Left lobe of liver (tissue), 2 donors: ENCODE data around the gene TRMT10B. TPM values are rescaled to one million over a fixed set of nuclear protein-coding genes. Genes with fewer than 3 reads are reported as not detected.

Experiments
- ATAC-seq: fragments of 200-7000 bp; cut with Tn5 transposase; one replicate; pipeline ENCODE4 v1.9.1; 2020; ENCODE audit warnings: mild to moderate bottlenecking, moderate library complexity
- DNase-seq: peaks from one replicate; pipeline ENCODE4 v3.0.0-alpha.2; 2020; ENCODE audit warnings: low spot score
- total RNA-seq: library from RNA; stranded (reverse); gene quantifications from one replicate; pipeline ENCODE4 v1.2.1, GENCODE V29; 2021
- donor health status: DM: no; HTN: no; CAD: no; lungs with moderate emphysema.
- donor health status: DM: no; HTN: yes; CAD: no.

The TRMT10B gene
- total RNA-seq, result 3.6 TPM

GRCh38 chr9:37753489-37754190 lies at the start of gene TRMT10B:
Gene TRMT10B (plus strand): TSS chr9:37753805. CDS start chr9:37761932, 8,127 bp downstream.
- ATAC-seq (peak; percentile 98), DNase-seq (peak; percentile 72)

GRCh38 chr9:37705787-37706186 lies 47.8 kb upstream of the TRMT10B start:
- ATAC-seq, result no peak

DNA sequence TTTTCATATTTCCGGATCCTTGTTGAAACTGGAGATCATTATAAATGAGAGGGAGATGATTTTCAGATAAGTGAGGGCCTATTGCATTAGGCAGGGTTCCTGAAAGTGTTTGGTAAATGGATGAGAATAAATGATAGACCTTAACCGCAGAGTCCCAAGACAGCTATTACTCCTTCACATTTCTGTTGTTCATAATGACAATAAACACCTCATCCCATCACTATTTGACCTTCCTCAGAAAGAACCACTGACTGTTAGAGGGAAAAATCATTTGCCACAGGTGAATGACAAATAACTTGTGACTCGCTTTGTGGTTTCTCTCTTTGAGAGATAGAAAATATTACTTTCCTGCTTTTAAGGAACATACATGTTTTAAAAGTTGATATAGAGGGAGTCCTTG lies 47.3 kb upstream of the TRMT10B start:
- ATAC-seq (no peak), DNase-seq (no peak)

More at GRCh38 chr9:37705787-37706186, 47.8 kb upstream of the TRMT10B start:
- DNase-seq, result no peak

GRCh38 chr9:37707748-37708147 lies 45.9 kb upstream of the TRMT10B start:
- ATAC-seq, result peak; percentile 93

GRCh38 chr9:37710046-37710445 lies 43.6 kb upstream of the TRMT10B start:
- ATAC-seq (no peak), DNase-seq (no peak)

More at GRCh38 chr9:37707748-37708147, 45.9 kb upstream of the TRMT10B start:
- peak; percentile 55 for DNase-seq

DNA sequence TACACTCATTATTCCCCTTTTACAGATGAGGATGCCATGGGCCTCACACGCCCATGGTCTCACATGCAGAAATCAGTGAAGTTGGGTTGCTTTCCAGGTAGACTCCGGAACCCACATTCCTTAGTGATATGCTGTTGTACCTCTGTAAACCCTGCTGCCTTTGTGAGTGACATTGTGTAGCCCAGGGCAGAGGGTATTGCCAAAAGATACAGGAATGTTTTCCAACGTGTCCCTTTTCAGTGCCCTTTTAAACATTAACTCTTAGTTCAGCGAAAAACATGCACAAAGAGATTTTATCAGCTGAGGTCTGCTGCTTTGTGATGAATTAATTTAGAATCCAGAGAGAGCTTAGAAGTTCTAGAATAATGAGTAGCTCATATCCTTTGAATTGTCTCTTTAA lies 38.3 kb upstream of the TRMT10B start:
- DNase-seq, result no peak
- peak; percentile 91 for ATAC-seq

- ATAC-seq (peak; percentile 78), DNase-seq (no peak)
These were observed 37.6 kb upstream of the TRMT10B start for GRCh38 chr9:37715991-37716505.

DNA sequence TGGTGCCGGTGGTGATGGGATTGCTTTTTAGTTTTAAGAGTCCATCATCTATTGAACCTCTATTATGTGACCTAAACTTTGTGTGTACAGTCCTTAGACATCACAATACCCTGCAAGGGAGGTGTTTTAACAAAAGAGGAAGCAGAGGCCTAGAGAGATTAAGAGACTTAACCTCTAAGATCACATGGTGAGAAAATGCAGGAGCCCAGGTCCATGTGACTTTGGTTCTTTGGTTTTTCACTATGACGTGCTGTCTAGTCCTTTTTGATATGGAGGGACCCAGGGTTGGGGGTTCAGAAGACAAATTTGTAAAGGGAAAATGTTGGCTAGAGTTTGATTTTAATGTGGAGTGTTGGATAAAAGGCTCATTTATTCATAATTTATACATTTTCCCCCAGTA lies 34.1 kb upstream of the TRMT10B start:
- DNase-seq, result no peak
- no peak for ATAC-seq

DNA sequence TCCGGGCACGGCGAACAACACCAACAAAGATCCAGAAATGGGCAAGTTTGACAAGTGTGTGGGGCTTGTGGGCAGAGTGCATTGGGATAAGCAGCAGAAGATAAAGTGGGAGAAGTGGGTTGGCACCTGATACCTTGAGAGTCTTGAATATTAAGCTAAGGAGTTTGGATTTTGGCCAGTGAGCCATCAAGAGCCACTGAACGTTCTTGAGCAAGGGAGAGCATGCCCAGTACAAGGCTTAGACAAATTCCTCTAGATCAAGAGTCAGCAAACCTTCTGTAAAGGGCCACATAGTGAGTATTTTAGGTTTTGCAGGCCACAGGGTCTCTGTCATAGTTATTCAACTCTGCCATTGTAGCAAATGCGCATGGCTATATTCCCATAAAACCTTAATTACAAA lies 26.6 kb upstream of the TRMT10B start:
- no peak for DNase-seq
- no peak for ATAC-seq

GRCh38 chr9:37729499-37729898 lies 24.1 kb upstream of the TRMT10B start:
- no peak for ATAC-seq
- no peak for DNase-seq

GRCh38 chr9:37730256-37730655 lies 23.3 kb upstream of the TRMT10B start:
- DNase-seq, result no peak
- ATAC-seq, result no peak

- no peak for ATAC-seq
- no peak for DNase-seq
These were observed 22.8 kb upstream of the TRMT10B start for GRCh38 chr9:37730839-37731238.

GRCh38 chr9:37732086-37732741 lies 21.4 kb upstream of the TRMT10B start:
- no peak for ATAC-seq

DNA sequence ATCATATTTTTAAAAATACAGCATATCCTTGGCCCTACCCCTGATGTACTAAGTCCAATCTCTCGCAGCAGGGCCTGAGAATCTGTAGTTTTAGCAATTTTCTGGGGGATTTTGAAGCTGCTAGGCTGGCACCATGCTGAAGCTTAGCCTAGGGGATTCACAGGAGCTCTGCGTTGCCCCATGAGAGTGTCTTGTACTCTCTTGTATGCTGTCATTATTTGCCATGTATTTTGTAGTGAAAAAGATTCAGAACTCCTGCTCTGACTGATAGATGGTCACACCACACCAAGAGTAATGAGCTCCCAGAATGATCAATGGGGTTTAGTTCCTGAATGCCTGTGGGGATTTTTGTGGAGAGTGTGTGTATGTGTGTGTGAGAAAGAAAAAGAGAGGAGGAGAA lies 20.7 kb upstream of the TRMT10B start:
- DNase-seq, result no peak
- no peak for ATAC-seq

More at GRCh38 chr9:37732086-37732741, 21.4 kb upstream of the TRMT10B start:
- no peak for DNase-seq

GRCh38 chr9:37739222-37739621 lies 14.4 kb upstream of the TRMT10B start:
- no peak for ATAC-seq
- no peak for DNase-seq

DNA sequence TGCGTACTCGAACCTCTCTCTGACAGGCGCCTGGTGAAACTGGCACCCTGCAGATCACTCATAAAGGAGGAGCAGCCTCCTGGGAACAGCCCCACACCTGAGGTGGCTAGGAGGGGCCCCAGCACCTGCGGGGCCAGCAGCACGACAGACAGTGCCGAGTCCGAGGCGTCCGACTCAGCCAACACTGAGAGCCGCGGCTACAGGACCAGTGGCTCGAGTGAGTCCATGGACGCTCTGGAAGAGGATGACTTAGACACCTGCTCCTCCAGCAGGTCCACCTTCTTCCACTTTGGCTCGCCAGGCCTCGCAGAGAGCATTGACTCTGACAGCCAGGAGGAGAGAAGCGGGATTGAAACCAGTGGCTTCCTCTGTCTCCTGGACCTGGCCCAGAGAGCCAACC lies 13.5 kb upstream of the TRMT10B start:
- DNase-seq (no peak), ATAC-seq (no peak)

GRCh38 chr9:37740631-37741328 lies 12.8 kb upstream of the TRMT10B start:
- ATAC-seq (no peak), DNase-seq (no peak)

GRCh38 chr9:37745970-37746369 lies 7.6 kb upstream of the TRMT10B start:
- ATAC-seq (no peak), DNase-seq (no peak)

- DNase-seq (no peak), ATAC-seq (peak; percentile 15)
These were observed 6.9 kb upstream of the TRMT10B start for GRCh38 chr9:37746448-37747270.

DNA sequence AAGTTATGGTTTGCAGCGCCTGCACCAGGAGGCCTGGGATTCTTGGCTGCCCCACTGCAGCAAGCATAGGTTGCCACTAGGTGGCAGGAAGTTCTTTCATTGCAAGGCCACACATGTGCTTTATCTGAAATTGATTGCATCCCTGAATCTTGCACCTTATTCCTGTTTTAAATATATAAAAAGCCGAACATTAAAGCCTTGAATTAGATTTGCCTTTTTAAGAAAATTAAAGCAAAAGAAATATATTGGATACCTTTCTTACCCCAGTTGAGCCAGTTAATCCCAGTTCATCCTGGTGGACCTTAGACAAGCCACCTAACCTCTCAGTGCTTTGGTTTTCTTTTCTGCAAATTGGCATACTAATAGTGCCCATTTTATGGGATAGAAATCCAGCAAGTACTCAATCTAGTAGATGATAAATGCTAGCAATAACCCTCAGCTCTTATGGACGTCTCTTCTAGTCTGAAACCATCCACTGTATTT lies 6.3 kb upstream of the TRMT10B start:
- DNase-seq, result peak; percentile 58
- ATAC-seq, result peak; percentile 98

DNA sequence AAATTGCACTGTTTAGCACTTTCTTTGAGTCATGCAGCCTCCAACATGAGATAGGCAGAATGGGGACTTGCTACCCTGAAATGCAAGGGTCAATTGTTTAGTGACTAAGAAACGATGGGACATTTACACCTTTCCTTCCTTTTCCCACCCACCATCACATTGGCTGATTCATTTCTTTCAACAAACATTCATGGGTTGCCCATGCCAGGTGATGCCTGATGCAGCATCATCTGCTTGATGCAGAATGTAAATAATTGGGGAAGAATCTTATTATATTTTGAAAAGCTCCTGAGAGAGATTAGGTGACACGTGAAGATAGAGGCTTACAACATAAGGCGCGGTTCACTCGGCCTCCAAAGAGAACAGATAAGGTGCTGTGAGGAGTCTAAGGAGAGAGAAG lies 4.5 kb upstream of the TRMT10B start:
- no peak for ATAC-seq
- no peak for DNase-seq
